AG09309 (cell line): ENCODE data around the gene TPST1.
"Not testable (repeated sequence)": the region's sequence is repeated elsewhere in the genome, so short reads cannot be mapped to it uniquely, and the experiment has no call there.

Source experiments
- DNase-seq: peaks from one replicate; pipeline ENCODE4 v3.0.0-alpha.2; 2010; ENCODE audit warnings: low read depth
- H3K4me3 ChIP-seq: 2 replicates; pipeline ENCODE4 v1.5.1; 2011; ENCODE audit warnings: mild to moderate bottlenecking, low read depth, low read length, moderate library complexity; ENCODE audit not compliant: control insufficient read depth
- TF ChIP-seq, protein P1 (sequence below): IDR thresholded peaks from 2 replicates; pipeline ENCODE4 v1.5.1; 2011; ENCODE audit warnings: mild to moderate bottlenecking, low read depth, low read length, inconsistent platforms; ENCODE audit not compliant: insufficient read depth, control insufficient read depth; ENCODE audit errors: missing control alignments

TPST1 gene

DNA sequence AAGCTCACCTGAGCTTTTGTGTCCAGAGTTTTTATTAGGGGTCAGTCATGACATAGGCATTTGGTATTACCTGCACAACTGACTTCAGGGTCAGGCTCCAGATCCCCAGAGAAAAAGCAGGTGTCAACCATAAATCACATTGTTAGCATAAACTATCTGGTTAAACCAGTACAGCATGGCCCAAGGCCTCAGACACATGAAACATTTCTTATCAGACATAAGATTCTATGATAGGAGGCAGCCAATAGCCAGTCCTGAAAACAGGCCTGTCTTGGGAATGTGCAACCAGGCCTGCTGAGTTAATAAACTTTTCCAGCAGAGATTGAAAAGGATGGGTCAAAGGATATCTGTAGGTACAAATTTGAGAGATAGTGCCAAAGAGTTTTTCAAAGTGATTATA, 116.1 kb downstream of the TPST1 start:
- no peak overlapping the region for H3K4me3 ChIP-seq
- TF ChIP-seq, protein P1, sequence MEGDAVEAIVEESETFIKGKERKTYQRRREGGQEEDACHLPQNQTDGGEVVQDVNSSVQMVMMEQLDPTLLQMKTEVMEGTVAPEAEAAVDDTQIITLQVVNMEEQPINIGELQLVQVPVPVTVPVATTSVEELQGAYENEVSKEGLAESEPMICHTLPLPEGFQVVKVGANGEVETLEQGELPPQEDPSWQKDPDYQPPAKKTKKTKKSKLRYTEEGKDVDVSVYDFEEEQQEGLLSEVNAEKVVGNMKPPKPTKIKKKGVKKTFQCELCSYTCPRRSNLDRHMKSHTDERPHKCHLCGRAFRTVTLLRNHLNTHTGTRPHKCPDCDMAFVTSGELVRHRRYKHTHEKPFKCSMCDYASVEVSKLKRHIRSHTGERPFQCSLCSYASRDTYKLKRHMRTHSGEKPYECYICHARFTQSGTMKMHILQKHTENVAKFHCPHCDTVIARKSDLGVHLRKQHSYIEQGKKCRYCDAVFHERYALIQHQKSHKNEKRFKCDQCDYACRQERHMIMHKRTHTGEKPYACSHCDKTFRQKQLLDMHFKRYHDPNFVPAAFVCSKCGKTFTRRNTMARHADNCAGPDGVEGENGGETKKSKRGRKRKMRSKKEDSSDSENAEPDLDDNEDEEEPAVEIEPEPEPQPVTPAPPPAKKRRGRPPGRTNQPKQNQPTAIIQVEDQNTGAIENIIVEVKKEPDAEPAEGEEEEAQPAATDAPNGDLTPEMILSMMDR: no peak
- DNase-seq: no peak

DNA sequence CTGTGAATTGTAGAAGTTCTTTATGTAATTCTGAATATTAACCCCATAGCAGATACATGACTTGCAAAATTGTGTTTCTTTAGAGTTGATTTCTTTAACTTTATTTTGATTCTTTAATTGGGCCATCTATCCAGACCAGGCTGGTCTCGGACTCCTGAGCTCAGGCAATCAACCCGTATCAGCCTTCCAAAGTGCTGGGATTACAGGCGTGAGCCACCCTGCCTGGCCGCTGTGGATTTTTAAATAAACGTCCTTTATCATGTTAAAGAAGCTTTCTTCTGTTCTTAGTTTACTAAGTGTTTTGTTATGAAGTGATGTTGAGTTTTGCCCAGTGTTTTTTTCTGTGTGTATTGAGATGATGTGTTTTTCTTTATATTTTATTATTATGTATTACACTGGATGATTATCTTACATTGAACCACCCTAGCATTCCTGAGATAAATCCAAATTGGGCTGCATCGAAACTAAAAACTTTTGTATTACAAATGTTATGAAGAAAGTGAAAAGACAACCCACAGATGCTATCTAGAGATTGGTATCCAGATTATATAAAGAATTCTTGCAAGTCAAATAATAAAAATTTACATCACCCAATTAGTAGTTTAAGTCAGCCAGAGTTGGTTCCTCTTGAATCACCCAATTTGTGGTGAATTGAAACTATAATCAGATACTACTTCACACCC, 118.1 kb downstream of the TPST1 start:
- no peak for DNase-seq

DNA sequence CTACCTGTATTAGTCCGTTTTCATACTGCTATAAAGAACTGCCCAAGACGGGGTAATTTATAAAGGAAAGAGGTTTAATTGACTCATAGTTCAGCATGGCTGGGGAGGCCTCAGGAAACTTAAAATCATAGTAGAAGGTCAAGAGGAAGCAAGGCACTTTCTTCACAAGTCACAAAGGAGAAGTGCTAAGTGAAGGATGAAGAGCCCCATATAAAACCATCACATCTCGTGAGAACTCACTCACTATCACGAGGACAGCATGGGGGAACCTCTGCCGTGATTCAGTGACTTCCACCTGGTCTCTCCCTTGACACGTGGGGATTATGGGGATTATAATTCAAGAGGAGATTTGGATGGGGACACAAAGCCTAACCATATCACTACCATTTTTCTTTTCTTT, 119.9 kb downstream of the TPST1 start:
- not testable (repeated sequence) for H3K4me3 ChIP-seq, DNase-seq

More for the DNA sequence above, 118.1 kb downstream of the TPST1 start:
- TF ChIP-seq, protein P1: no peak
- H3K4me3 ChIP-seq: no peak overlapping the region

DNA sequence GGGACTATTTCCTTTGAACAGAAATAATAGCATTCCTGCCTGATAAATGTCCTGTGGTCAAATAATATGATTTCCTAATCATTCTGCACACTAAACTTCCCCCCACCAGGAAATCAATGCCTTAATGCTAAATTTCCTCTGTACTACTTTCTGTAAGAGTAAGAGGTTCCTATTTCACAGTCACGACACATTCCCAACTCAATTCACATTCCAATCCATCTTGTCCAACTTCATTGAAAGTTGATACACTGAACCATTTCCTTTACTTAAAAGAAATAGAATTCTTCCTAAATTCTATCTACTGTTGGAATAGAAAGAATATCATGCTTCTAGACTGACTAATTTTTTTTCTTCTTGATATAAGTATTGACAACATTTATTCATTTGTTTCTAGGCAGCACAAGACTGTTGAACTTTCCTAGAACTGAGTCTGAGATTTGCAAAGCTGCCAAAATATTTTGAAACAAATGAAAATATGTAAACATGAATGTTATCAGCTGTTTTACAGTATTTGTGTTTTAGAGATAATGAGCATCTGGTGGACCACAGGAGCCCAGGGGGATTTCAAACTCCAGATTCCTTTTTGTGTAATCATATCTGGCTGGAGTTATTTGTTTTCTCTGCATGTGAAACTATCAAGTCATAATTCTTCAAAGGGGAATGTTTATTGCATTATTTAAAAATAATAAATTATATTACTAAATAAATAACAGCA, 121.5 kb downstream of the TPST1 start:
- TF ChIP-seq, protein P1: no peak
- peak; percentile 80 for DNase-seq
- no peak overlapping the region for H3K4me3 ChIP-seq

DNA sequence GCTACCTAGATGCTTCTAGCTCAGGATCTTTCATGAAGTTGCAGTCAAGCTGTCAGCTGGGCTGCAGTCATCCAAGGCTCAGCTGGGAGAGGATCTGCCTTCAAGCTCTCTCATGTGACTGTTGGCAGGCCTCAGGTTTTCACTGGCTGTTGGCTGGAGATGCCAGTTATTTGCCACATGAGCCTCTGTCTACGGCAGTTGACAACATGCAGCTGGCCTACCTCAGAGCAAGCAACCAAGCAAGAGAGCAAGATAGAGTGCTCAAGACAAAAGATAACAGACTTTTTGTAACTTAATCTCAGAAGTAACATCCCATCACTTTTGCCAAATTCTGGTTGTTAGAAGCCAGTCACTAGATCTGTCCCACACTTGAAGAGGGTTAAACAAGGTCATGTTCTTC, 125.8 kb downstream of the TPST1 start:
- no peak overlapping the region for H3K4me3 ChIP-seq
- DNase-seq: no peak
- TF ChIP-seq, protein P1: no peak

DNA sequence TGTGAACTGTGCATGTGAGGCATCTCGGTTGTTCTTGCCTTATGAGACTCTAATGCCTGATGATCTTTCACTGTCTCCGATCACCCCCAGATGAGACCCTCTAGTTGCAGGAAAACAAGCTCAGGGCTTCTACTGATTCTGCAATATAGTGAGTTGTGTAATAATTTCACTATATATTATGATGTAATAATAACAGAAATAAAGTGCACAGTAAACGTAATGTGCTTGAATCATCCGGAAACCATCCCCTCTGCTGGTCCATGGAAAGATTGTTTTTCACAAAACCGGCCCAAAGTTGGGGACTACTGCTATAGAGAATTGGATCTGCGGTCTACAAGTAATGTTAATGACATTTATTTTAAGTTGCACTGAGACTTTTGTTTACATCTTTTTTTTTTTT, 126.7 kb downstream of the TPST1 start:
- H3K4me3 ChIP-seq: no peak overlapping the region
- TF ChIP-seq, protein P1: no peak
- DNase-seq: no peak

DNA sequence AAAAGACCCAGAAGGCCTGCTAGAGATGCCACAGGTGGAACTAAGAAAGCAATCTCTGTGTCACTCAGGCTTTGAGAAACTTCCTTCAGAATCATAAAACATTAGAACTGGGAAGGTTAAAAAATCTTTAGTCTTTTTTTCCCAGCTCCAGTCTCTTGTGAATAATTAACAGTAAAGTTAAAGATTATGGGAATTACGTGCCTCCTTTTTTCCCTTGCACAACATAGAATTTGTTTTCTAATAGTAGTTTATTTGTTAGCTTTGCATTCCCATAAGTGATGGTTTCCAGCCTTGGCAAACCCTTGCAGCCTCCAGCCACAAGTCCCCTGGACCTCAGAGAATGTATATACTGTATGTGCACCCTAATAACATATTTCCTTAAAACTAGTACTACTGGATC, 128.3 kb downstream of the TPST1 start:
- DNase-seq: no peak
- TF ChIP-seq, protein P1: no peak
- H3K4me3 ChIP-seq: no peak overlapping the region
